RPMI7951 (cell line): ENCODE measurements around the gene ARHGEF10L. TPM values are rescaled to one million over a fixed set of nuclear protein-coding genes. Genes with fewer than 3 reads are reported as not detected.

ENCODE experiments used
- DNase-seq: peaks from one replicate; pipeline ENCODE4 v3.0.0-alpha.2; 2012; ENCODE audit warnings: low read depth
- total RNA-seq: library from RNA; depleted of rRNA; stranded (reverse); fragments of >200 nt; shearing (Covaris generic); gene quantifications from 2 replicates; pipeline ENCODE4 v1.2.3, GENCODE V29; 2014

Gene ARHGEF10L
- total RNA-seq, 1 experiment from 2014 or later = 2.2 TPM

DNA sequence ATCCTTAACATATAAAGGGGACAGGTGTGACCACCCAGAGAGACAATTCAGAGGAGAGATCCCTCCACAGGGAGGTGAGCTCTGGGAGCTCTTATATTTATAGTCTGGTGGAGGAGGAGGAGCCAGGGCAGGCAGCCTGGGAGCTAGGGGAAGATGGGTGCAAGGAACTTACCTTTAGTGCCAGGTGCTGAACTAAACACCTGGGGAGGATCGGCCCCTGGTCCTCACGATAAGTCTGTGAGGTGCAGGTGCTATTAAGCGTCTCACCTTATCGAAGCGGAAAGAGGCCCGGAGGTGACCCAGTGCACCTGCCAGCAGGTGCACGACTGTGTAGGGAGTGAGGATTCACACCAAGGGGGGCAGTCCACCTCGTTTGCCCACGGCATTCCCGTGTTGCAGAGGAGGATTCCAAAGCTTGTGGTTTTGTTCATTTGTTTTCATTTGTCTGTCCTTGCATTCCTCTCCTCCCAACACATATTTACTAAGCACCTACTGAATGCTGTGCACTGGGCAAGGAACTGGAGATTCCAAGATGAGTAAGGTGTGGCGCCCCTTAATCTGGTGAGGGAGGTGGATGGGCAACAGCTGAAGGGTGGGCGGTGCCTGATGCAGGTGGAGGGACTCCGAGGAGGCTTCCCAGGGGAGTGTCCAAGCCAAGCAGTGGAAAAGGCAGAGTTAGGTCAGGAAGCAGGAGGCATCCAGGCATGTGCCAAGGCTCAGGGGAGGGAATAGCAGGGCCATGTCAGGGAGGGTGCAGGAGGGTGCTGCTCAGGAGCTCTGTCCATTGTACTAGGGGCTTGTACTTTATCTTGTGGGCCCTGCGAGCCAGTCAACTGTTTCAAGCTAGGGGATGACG lies 11.5 kb downstream of the ARHGEF10L start:
- DNase-seq = no peak

DNA sequence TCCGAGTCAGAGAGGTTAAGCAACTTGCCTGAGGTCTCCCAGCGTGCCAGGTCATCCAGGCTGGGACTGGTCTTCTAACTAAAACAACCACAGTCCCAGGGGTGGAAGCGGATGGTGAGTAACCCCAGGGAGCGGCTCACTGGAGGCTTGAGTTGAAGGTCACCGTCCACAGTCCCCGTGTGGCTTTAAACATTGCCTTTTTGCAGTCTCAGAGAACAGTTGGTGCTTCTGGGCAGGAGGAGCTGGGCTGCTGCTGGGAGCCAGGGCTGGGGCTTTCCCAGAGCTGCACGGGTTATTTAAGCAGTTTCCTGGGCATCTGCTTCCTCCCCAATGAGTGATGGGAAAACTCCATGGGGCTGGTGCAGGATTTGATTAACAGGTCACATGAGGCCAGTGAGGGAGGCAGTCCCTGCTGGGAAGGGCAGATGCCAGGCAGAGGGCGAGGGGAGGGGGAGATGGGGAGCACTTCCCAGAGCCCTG lies 12.3 kb downstream of the ARHGEF10L start:
- DNase-seq = peak; percentile 79

- peak; percentile 81 for DNase-seq
Observed at GRCh38 chr1:17553975-17554700, 14.6 kb downstream of the ARHGEF10L start.

GRCh38 chr1:17554954-17555353 lies 15.5 kb downstream of the ARHGEF10L start:
- no peak for DNase-seq

- DNase-seq = no peak
Observed at GRCh38 chr1:17557986-17558385, 18.5 kb downstream of the ARHGEF10L start.

DNA sequence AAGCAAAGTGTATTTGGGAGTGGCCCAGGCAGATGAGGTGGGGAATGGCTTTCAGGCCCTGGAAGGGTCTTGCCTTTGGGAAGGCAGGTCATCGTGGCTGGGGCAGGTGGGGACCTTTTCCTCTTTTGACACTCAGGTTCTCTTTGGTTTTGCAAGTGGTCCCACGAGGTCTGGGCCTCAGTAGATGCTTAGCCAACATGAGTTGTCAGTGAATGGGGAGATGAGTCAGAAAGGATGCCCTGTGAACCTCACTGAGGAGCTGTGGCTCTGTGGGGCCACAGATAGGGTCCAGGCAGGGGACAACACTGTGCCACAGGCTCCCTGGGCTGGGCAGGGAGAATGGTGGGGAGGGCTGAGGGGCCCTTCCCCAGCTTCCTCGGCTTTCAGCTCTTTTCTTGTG lies 19.0 kb downstream of the ARHGEF10L start:
- DNase-seq = no peak

- no peak for DNase-seq
Observed at GRCh38 chr1:17558954-17559614, 19.6 kb downstream of the ARHGEF10L start.

DNA sequence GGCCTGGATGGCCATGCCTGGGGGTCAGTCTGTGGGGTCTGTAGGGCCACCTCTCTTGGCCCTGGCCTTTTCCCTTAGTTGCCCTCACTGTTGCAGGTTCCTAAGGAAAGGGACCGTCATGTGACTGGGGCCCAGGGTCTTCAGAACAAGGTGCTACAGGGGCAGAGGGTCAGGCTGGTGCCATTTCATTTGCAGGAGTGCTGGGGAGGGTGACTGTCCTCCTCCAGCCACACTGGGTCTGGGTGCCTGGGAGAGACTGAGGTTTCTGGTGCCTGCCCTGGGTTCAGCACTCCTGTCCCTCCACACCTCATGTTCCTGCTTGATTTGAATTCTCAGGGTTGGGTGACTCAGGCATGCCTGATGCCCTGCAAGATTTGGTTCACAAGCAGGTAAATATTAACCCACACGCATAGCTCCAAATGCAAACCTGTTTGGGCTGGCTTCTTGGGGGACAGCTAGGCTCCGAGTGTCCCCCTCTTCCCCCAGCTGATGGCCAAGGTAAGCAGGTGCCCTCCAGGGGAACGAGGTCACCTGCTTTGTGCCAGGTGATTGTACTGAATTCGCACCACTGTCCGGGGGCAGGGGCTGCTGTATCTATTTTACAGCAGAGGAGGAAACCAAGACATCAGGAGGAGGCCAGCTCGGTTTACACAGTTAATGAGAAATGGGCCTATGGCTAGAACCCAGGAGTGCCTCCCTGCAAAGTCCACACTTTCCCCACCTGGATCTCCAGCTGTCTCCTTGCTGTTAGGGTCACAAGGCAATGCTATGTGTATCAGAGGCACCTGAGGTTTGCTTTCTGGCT lies 20.3 kb downstream of the ARHGEF10L start:
- DNase-seq = no peak

- peak; percentile 41 for DNase-seq
Observed at GRCh38 chr1:17561247-17561548, 21.7 kb downstream of the ARHGEF10L start.

GRCh38 chr1:17561561-17561985 lies 22.1 kb downstream of the ARHGEF10L start:
- DNase-seq = peak; percentile 77

- DNase-seq = no peak
Observed at GRCh38 chr1:17562375-17562774, 22.9 kb downstream of the ARHGEF10L start.

DNA sequence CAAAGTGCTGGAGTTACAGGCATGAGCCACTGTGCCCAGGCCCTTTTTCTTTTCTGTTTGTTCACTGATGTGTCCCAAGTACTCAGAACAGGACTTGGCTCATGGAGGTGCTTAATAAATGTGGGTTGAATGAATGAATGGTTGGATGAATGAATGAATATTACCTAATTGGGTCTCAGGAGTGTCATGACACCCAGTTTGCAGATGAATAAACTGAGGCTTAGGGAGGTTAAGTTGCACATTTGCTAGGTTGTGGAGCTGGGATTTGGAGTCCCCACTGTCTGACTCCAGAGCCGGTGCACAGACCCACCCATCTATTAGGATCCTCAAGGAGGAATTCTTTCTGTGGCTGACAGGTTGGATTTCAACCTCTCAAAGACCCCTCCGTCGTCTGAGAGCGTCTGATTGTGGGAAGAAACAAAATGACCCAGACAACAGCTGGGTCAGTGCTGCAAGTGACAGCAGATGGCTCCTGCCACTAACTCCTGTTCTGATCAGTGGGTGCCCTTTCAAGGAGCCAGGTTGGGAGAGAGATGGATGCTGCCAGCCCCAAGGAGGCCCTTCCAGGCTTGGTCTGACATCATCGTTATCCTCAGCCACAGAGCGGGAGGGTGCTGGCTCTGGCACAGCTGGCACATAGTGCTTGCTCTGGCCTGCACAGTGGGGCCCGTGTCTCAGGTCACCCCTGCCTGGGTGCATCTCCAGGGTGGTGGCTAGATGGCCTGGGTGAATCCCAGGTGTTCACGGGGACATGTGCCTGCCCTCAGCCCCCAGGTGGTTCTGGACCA lies 24.2 kb downstream of the ARHGEF10L start:
- no peak for DNase-seq

DNA sequence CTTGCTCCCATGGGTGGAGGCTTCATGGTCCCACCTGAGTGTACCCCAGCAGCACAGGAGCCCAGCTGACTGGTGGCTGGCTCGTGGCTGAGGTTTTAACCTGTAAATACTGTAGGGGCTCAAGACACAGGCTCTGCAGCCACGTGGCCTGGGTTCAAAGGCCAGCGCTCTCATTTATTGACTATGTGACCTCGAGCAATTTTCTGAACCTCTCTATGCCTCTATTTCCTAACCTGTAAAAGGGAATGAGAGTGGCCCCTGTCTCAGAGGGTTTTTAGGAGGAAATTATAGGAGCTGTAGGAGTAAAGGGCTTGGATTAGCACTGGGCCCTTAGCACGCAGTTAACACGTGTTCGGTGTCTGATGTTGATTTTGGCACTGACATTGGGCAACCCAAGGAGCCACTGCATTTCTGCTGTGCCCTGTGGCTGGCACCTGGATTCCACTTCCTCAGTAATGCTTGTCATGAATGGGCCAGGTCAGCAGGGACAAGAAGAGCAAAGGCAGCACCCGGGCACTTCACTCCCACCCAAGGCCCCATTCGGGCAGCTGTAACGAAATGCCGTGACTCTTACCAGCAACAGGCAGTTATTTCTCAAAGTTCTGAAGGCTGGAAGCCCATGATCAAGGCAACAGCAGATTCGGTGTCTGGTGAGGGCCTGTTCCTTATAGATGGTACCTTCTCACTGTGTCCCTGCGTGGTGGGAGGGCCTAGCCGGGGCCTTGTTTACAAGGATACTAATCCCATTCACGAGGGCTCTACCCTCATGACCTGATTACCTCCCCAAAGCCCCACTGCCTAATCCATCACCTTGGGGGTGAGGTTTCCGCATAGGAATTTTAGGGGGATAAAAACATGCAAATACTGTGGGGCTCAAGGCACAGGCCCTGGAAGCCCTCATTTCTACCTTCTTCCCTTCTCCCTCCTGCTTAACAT lies 25.2 kb downstream of the ARHGEF10L start:
- no peak for DNase-seq

DNA sequence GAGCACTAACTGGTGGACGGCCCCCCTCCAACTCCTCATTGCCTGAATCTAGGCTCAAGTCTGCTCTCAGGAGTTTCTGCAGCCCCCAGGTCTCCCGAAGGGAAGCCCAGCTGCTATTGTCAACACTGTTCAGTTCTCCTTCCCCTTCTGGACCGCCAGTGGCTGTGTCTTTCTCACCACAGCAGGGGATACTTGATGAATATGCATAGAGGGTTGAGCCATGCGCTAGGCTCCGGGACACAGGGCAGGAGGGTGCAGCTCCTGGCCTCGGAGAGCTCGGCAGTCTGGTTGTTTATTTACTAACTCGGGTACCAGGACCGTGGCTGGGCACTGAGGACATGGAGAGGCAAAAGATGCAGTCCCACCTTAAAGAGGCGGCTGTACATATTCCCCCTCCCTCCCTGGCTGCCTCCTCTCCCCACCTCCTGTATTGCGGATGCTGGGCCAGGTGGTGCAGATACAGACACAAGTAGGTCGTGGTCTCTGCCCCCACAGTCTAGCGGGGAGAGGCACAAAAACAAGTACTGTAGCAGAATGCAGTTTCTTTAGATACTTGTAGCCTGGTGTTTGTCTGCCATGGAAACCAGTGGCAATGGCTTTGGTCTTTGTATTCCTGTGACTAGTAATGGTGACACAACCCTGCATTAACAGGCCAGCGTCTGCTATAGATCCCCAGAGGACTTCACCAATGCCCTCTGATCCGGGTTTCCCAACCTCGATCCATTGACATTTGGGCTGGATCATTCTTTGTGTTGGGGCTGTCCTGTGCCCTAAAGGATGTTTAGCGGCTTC lies 26.2 kb downstream of the ARHGEF10L start:
- DNase-seq = no peak

DNA sequence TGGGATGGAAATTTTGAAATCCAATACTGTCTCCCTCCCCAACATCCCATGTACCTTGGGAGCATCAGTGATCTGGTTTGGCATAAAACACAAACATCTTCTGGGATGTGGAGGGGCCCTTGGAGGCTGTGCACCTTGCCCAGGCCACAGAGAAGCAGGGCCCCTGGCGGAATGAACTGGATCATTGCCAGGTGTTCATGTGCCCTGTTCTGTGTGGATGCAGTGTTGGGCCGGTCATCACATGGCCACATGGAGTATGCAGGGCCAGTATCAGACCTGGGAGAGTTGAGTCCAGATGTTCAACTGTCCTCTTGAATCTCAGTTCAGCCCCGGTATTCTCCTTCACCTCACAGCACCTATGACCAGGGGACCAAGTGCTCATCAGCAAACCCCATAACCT lies 26.9 kb downstream of the ARHGEF10L start:
- DNase-seq = no peak

- no peak for DNase-seq
Observed at GRCh38 chr1:17566892-17567291, 27.4 kb downstream of the ARHGEF10L start.

- no peak for DNase-seq
Observed at GRCh38 chr1:17567582-17567981, 28.1 kb downstream of the ARHGEF10L start.

GRCh38 chr1:17568014-17568900 lies 28.8 kb downstream of the ARHGEF10L start:
- DNase-seq = no peak
